ENCODE results near the gene ZKSCAN7. TPM values are rescaled to one million over a fixed set of nuclear protein-coding genes. Genes with fewer than 3 reads are reported as not detected.

Gene ZKSCAN7
- polyA plus RNA-seq, 1 of the 3 experiments (the other 2 are of a cell fraction): 5.4 TPM

DNA sequence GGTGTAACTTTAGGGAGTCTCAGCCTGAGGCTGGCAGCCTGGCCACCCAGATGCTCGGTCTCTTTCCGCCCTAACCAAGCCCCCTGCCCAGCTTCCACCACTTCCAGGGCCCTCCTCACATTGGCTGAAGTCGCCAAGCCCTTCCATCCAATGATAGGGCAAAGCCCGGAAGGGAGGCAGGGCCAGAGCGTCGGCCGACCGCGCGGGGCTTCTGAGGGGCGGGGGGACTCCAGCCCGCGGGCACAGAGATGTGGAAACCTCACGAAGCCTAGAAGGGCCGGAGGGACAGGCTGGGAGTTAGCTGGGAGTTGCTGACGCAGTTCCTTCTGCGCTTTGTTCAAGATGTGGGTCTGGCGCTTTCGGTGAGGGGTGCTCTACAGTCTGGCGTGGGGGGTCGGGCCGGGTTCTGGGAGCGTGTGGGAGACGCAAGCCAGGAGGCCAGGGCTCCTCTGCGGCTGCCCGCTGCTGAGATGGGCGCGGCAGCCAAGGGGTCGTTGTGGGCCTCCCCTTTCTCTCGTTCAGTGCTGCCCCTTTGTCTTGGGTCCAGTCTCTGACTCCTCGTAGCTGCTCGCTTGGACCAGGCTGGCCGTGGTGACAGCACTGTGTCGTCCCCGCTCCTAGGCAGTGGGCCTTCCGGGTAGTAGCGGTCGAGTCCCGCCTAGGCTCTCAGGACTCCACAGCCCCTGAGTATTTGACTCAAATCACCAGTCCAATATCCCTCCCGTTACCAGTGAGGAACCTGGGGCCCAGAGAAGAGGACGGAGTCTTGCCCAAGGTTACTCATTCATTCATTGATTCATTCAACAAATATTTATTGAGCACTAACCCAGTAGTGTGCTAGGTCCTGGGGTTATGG, 29.9 kb downstream of the ZKSCAN7 start, which contains the start of gene ZNF660:
Gene ZNF660 (plus strand): TSS at position 319 of the 856 bp plus-strand sequence. CDS start 9,230 bp downstream, outside the sequence.
- peak within 1 kb of the TSS; percentile 88 for H3K4me2 ChIP-seq
- ChIA-PET POLR2A (interaction anchor here (0.7 to 2.3 kb wide), 9 partner anchors 14 to 247 kb away, joined by 3 to 14 read pairs (median 8); partner anchors contain the start of genes TCAIM, ZKSCAN7, ZNF197 and ZNF35), CTCF (interaction anchor here (1.0 kb wide), 1 partner anchor 75 kb away, joined by 3 read pairs; no protein-coding TSS in a partner anchor)
- H3K9me3 ChIP-seq: no peaks in the 10 kb centered on the region
- TF ChIP-seq GABPA (IDR thresholded peaks at IDR 0.05; ENCODE audit: low read depth) (peak; percentile 62), TAF1 (IDR thresholded peaks at IDR 0.05; ENCODE audit: borderline replicate concordance, low read depth, low read length) (peak; percentile 69), CHD2 (IDR thresholded peaks at IDR 0.05; ENCODE audit: low read length, partially characterized antibody) (peak; percentile 80), RFX5 (IDR thresholded peaks at IDR 0.05; ENCODE audit: low read length) (peak; percentile 47; the same call in 1 of the 2 replicates), RCOR1 (IDR thresholded peaks at IDR 0.05; ENCODE audit: low read length) (0 out of 2 replicates have a peak, but pooled peaks have one; percentile 5), ELF1 (IDR thresholded peaks at IDR 0.05) (peak; percentile 72), POLR2AphosphoS5 (IDR thresholded peaks at IDR 0.05; ENCODE audit: low read depth, low read length) (peak; percentile 80), SMC3 (IDR thresholded peaks at IDR 0.05; ENCODE audit: low read depth, low read length) (no peak)
- TF ChIP-seq, protein P1, sequence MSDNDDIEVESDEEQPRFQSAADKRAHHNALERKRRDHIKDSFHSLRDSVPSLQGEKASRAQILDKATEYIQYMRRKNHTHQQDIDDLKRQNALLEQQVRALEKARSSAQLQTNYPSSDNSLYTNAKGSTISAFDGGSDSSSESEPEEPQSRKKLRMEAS (IDR thresholded peaks at IDR 0.05; ENCODE audit: low read depth): peak; percentile 74
- TF ChIP-seq, protein P2, sequence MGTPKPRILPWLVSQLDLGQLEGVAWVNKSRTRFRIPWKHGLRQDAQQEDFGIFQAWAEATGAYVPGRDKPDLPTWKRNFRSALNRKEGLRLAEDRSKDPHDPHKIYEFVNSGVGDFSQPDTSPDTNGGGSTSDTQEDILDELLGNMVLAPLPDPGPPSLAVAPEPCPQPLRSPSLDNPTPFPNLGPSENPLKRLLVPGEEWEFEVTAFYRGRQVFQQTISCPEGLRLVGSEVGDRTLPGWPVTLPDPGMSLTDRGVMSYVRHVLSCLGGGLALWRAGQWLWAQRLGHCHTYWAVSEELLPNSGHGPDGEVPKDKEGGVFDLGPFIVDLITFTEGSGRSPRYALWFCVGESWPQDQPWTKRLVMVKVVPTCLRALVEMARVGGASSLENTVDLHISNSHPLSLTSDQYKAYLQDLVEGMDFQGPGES (IDR thresholded peaks at IDR 0.05; ENCODE audit: low read depth, low read length): no peak
- H3K9me2 ChIP-seq: no peaks in the 10 kb centered on the region
- H3K4me3 ChIP-seq (ENCODE audit: low read depth in 2 of 2, low read length in 1 of 2): peak within 1 kb of the TSS; percentile 65 to 77
- no peaks in the 10 kb centered on the region for H3K79me2 ChIP-seq (ENCODE audit: insufficient read depth)
- H3K27ac ChIP-seq (ENCODE audit: low read depth in 2 of 2, low read length in 1 of 2): peak within 1 kb of the TSS; percentile 14 to 84; a peak in 2 of 4 replicates
- WGBS (ENCODE audit: low lambda C conversion rate): 4% methylated on average over 25 of the region's 41 CpGs
- H3K4me1 ChIP-seq (ENCODE audit: control insufficient read depth in 1 of 2, insufficient read depth in 2 of 2, low read depth in 1 of 2, low read length in 1 of 2): peaks cover 0 to 11% of the 10 kb centered on the region in 2 experiments; a peak in 2 of 4 replicates
- H3K27me3 ChIP-seq (ENCODE audit: insufficient read depth): no peaks in the 10 kb centered on the region
- H3F3A ChIP-seq (replicated peaks; ENCODE audit: insufficient read depth): no peaks in the 10 kb centered on the region
- DNase-seq: peak; percentile 95
- peak within 1 kb of the TSS; percentile 80 for H3K9ac ChIP-seq
- H3K36me3 ChIP-seq (replicated peaks in 1 of 2; ENCODE audit: control insufficient read depth in 1 of 2, insufficient read depth in 2 of 2, low read length in 1 of 2): peaks cover 5 to 10% of the 10 kb centered on the region in 2 experiments
- peak within 1 kb of the TSS; percentile 57 for H2AFZ ChIP-seq (ENCODE audit: low read depth)
- H4K20me1 ChIP-seq (ENCODE audit: insufficient read depth): no peaks in the 10 kb centered on the region

DNA sequence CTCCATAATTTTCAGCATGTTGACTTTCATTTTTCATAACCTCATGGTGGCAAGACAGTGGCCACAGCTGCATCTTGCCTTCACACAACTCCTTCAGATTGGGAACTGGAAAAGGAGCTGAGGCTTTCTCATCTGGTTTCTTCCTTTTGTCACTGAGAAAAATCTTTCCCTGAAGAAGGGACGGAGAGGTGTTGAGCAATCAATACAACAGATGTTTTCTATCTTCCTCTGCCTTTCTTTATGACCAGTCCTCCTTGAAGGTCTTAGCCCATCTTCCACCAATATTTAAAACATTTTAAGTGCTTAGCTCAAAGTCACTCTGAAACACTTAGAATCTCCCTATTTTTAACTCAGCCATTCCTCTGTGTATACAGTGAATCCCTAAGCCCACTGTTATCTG, 41.6 kb downstream of the ZKSCAN7 start:
- Histone ChIP-seq H3F3A (replicated peaks; ENCODE audit: insufficient read depth) (no peaks in the 10 kb centered on the region), H3K27me3 (ENCODE audit: insufficient read depth) (no peaks in the 10 kb centered on the region), H3K79me2 (ENCODE audit: insufficient read depth) (no peaks in the 10 kb centered on the region), H4K20me1 (ENCODE audit: insufficient read depth) (no peaks in the 10 kb centered on the region), H3K9ac (no peak overlapping the region), H3K4me1 (ENCODE audit: control insufficient read depth in 1 of 2, insufficient read depth in 2 of 2, low read depth in 1 of 2, low read length in 1 of 2) (no peaks in the 10 kb centered on the region), H3K9me3 (no peaks in the 10 kb centered on the region), H3K36me3 (replicated peaks in 1 of 2; ENCODE audit: control insufficient read depth in 1 of 2, insufficient read depth in 2 of 2, low read length in 1 of 2) (peaks cover 22 to 50% of the 10 kb centered on the region in 2 experiments), H3K9me2 (no peaks in the 10 kb centered on the region), H3K27ac (ENCODE audit: low read depth in 2 of 2, low read length in 1 of 2) (no peak overlapping the region), H3K4me3 (ENCODE audit: low read depth in 2 of 2, low read length in 1 of 2) (no peak overlapping the region), H2AFZ (ENCODE audit: low read depth) (no peak overlapping the region), H3K4me2 (no peak overlapping the region)
- WGBS (ENCODE audit: low lambda C conversion rate): 73% methylated on average over 1 of the region's 1 CpG
- CTCF ChIA-PET: no interaction called here
- DNase-seq: no peak
- POLR2A ChIA-PET: no interaction called here
- TF ChIP-seq MXI1 (IDR thresholded peaks at IDR 0.05; ENCODE audit: low read depth, low read length): no peak
- no peak for TF ChIP-seq ELF1 (IDR thresholded peaks at IDR 0.05)
- TF ChIP-seq, protein P3, sequence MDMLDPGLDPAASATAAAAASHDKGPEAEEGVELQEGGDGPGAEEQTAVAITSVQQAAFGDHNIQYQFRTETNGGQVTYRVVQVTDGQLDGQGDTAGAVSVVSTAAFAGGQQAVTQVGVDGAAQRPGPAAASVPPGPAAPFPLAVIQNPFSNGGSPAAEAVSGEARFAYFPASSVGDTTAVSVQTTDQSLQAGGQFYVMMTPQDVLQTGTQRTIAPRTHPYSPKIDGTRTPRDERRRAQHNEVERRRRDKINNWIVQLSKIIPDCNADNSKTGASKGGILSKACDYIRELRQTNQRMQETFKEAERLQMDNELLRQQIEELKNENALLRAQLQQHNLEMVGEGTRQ (IDR thresholded peaks at IDR 0.05; ENCODE audit: borderline replicate concordance, low read depth, low read length): no peak
- TF ChIP-seq MEF2A (IDR thresholded peaks at IDR 0.05; ENCODE audit: borderline replicate concordance, low read depth): no peak
- TF ChIP-seq EP300 (IDR thresholded peaks at IDR 0.05; ENCODE audit: borderline replicate concordance in 1 of 2, low read depth in 1 of 2, low read length in 1 of 2): no peak
- no peak for TF ChIP-seq TCF12 (IDR thresholded peaks at IDR 0.05)
- TF ChIP-seq SIN3A (IDR thresholded peaks at IDR 0.05; ENCODE audit: borderline replicate concordance, low read depth, low read length): no peak
- TF ChIP-seq RFX5 (IDR thresholded peaks at IDR 0.05; ENCODE audit: low read length): no peak
- TF ChIP-seq CHD2 (IDR thresholded peaks at IDR 0.05; ENCODE audit: low read length, partially characterized antibody): no peak
- TF ChIP-seq RAD21 (IDR thresholded peaks at IDR 0.05; ENCODE audit: low read length): no peak
- no peak for TF ChIP-seq NRF1 (IDR thresholded peaks at IDR 0.05; ENCODE audit: low read depth, low read length)
- TF ChIP-seq YY1 (IDR thresholded peaks at IDR 0.05; ENCODE audit: low read depth): no peak
- no peak for TF ChIP-seq GABPA (IDR thresholded peaks at IDR 0.05; ENCODE audit: low read depth)
- TF ChIP-seq GATA2 (CRISPR knock-in tag; IDR thresholded peaks at IDR 0.05): no peak
- TF ChIP-seq, protein P4, sequence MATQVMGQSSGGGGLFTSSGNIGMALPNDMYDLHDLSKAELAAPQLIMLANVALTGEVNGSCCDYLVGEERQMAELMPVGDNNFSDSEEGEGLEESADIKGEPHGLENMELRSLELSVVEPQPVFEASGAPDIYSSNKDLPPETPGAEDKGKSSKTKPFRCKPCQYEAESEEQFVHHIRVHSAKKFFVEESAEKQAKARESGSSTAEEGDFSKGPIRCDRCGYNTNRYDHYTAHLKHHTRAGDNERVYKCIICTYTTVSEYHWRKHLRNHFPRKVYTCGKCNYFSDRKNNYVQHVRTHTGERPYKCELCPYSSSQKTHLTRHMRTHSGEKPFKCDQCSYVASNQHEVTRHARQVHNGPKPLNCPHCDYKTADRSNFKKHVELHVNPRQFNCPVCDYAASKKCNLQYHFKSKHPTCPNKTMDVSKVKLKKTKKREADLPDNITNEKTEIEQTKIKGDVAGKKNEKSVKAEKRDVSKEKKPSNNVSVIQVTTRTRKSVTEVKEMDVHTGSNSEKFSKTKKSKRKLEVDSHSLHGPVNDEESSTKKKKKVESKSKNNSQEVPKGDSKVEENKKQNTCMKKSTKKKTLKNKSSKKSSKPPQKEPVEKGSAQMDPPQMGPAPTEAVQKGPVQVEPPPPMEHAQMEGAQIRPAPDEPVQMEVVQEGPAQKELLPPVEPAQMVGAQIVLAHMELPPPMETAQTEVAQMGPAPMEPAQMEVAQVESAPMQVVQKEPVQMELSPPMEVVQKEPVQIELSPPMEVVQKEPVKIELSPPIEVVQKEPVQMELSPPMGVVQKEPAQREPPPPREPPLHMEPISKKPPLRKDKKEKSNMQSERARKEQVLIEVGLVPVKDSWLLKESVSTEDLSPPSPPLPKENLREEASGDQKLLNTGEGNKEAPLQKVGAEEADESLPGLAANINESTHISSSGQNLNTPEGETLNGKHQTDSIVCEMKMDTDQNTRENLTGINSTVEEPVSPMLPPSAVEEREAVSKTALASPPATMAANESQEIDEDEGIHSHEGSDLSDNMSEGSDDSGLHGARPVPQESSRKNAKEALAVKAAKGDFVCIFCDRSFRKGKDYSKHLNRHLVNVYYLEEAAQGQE (IDR thresholded peaks at IDR 0.05; ENCODE audit: low read depth, low read length): no peak

Measured in SK-N-SH (cell line).